AG04449 (cell line): ENCODE data around the gene GMDS.

Experiments used
- CTCF ChIA-PET: fragments of 350-600 bp; formaldehyde crosslinking; extraction: SDS; loops from one replicate; lab custom pipeline; 2021; ENCODE audit warnings: antibody characterized with exemption; lab: Yijun Ruan, JAX
- POLR2A ChIA-PET: fragments of 400-600, 350-600 bp; formaldehyde crosslinking; extraction: SDS; loops from one replicate; lab custom pipeline; 2020; ENCODE audit warnings: antibody characterized with exemption, inconsistent platforms; lab: Yijun Ruan, JAX
- DNase-seq: peaks from one replicate; pipeline ENCODE4 v3.0.0-alpha.2; 2010; ENCODE audit warnings: low read depth, low spot score
- H3K4me3 ChIP-seq: 2 replicates; pipeline ENCODE4 v1.5.1; 2011; ENCODE audit warnings: low read depth, mild to moderate bottlenecking, control low read depth, low read length
- CTCF ChIP-seq: IDR thresholded peaks from one replicate; pipeline ENCODE4 v1.5.1; 2011; ENCODE audit warnings: mild to moderate bottlenecking, moderate library complexity, low read length, control low read depth, inconsistent platforms; ENCODE audit not compliant: insufficient read depth; ENCODE audit errors: missing control alignments

The GMDS gene

DNA sequence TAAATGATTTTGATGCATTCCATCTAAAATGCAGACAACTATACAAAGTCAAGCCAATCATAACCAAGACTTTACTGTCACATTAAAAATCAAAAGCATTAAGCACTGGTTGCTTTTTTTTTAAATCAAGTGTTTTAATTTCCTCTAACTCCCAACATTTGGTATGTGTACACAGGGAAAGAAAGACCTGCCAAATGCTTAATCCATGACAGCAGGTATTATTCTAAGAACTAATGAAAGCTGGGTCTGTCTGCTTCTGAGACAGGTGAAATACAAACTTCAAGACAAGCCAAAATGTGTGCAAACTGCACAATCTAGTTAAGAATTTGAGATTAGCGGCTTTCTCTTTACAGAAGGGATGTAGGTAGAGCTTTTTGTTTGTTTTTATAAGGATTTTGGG, 126.1 kb downstream of the GMDS start:
- DNase-seq = no peak
- POLR2A ChIA-PET = no interaction called here
- CTCF ChIA-PET = interaction anchor here (1.0 to 3.3 kb wide), 5 partner anchors 14 to 524 kb away, joined by 3 to 14 read pairs (median 3); no protein-coding TSS in a partner anchor
- H3K4me3 ChIP-seq = no peak overlapping the region
- no peak for TF ChIP-seq CTCF

DNA sequence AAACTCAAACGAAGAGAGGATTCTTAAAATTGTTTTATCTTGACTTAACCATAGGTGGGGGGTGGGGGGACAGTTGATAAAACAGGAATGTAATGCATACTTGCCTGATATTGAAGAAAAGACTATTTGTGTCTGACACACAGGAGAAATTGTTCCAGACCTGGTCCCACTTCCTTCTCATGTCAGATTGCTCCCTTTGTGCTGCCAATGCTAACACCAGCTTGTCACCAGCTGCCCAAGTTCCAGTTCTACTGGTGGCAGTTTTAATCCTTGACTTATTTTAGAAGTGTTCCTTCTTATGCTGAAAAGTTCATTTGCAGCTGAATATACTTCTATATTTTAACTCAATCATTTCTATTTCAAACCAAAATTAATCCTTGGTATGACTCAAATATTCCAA, 127.3 kb downstream of the GMDS start:
- no peak overlapping the region for H3K4me3 ChIP-seq
- CTCF ChIA-PET = interaction anchor here (0.7 to 1.6 kb wide), 2 partner anchors 14 to 15 kb away, joined by 3 to 4 read pairs; no protein-coding TSS in a partner anchor
- TF ChIP-seq CTCF = no peak
- DNase-seq = no peak
- POLR2A ChIA-PET = no interaction called here

- no peak for TF ChIP-seq CTCF
- H3K4me3 ChIP-seq = no peak overlapping the region
- no peak for DNase-seq
- ChIA-PET POLR2A (no interaction called here), CTCF (interaction anchor here (0.7 to 2.6 kb wide), 4 partner anchors 9 to 80 kb away, joined by 3 to 8 read pairs (median 3); no protein-coding TSS in a partner anchor)
Observed at GRCh38 chr6:2117447-2117846, 128.0 kb downstream of the GMDS start.

DNA sequence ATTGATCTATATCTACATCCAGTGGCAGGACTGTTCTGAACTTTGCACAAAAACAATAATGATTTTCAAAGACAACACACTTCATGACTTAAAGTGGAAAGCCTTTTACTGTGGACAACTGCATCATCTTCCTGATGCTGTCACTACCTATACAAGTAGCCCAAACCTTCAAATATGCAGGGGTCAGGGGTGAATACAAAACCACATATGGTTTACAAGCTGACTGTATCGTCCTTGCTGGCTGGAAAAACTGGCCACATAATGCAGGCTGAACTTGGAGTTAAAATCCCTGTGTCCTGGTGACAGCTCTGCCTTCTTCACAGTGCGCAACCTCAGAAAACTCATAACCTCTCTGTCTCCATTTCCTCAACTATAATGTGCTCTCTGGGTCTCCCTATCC, 128.9 kb downstream of the GMDS start:
- CTCF ChIA-PET = interaction anchor here (0.9 to 2.6 kb wide), 6 partner anchors 8 to 237 kb away, joined by 3 to 12 read pairs (median 4); no protein-coding TSS in a partner anchor
- TF ChIP-seq CTCF = no peak
- no peak overlapping the region for H3K4me3 ChIP-seq
- DNase-seq = no peak
- POLR2A ChIA-PET = no interaction called here

DNA sequence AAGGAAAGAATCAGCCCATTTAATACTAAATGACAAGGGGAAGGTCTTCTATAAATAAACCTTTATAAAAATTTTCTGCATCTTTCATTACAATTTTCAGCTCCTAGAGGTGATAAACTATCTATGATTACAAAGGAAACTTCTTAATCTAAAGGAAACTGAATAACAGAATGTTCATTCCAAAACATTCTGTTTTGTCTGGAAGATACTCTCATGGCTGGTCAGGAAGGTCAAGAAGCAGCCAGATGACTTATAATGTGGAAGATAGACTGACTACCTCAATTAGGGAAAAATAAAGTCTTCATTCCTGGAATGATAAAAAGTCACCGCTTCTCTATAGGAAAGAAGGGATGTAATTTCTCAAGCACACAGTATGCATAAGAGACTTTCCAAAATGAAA, 131.3 kb downstream of the GMDS start:
- CTCF ChIA-PET = interaction anchor here (1.2 to 2.5 kb wide), 2 partner anchors 10 to 518 kb away, joined by 3 to 6 read pairs; no protein-coding TSS in a partner anchor
- POLR2A ChIA-PET = no interaction called here
- TF ChIP-seq CTCF = no peak

DNA sequence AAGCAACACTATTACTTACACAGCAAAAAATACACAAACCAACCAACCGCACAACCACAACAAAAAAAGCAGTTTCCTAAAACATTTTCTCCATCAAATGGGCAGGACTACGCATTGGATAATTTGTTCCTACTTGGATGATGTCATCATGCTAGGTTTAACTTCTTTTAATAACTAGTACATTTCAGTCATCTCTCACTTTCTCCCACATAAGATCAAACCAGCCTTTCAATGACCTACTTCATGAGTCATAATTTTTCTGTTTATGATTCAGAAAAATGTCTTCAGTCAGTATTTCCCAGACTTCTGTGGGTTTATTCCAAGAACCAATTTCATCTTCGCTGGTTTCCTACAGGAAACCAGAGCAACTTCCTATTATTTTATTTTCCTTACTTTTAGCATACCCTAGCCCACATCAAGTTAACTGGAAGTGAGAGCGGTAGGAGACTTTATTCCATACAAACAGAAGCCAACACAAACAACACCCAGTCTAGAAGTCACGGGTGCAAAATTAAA, 134.2 kb downstream of the GMDS start:
- ChIA-PET POLR2A (no interaction called here), CTCF (interaction anchor here (1.1 kb wide), 1 partner anchor 523 kb away, joined by 3 read pairs; no protein-coding TSS in a partner anchor)
- no peak overlapping the region for H3K4me3 ChIP-seq
- no peak for TF ChIP-seq CTCF
- DNase-seq = no peak

More for the DNA sequence above, 131.3 kb downstream of the GMDS start:
- DNase-seq = no peak
- no peak overlapping the region for H3K4me3 ChIP-seq
